NCI-H748 (cell line): ENCODE measurements around the gene PRSS53.

Source experiments
- DNase-seq: peaks from one replicate; lab custom pipeline; 2025; ENCODE audit not compliant: unreplicated experiment; lab: John Stamatoyannopoulos, UW

PRSS53 gene

DNA sequence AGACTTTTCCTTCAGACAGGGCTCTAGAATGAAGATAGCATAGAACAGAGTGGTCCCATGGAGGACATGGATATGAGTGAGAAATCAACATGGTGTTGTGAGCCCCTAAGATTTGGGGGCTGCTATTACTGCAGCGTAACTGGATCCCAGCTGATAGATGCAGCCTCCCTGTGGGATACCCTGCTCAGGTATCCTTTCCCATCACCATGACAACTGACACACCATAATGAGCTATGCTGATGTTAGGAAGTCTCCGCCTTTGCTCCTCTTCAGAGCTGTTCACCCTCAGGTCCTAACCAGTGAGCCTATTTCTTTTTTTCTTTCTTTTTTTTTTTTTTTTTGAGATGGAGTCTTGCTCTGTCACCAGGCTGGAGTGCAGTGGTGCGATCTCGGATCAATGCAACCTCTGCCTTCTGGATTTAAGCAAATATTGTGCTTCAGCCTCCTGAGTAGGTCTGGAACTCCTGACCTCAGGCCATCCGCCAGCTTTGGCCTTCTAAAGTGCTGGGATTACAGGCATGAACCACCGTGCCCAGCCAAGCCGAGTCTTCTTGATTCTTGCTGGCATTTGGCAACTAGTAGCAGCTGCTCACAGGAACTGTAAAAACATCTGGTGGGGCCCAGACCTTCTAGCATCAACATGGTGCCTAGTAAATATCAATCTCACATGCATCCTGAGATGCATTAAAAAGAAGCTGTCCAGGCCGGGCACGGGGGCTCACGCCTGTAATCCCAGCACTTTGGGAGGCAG is 38.3 kb downstream of the PRSS53 start:
- DNase-seq: peak; percentile 14

DNA sequence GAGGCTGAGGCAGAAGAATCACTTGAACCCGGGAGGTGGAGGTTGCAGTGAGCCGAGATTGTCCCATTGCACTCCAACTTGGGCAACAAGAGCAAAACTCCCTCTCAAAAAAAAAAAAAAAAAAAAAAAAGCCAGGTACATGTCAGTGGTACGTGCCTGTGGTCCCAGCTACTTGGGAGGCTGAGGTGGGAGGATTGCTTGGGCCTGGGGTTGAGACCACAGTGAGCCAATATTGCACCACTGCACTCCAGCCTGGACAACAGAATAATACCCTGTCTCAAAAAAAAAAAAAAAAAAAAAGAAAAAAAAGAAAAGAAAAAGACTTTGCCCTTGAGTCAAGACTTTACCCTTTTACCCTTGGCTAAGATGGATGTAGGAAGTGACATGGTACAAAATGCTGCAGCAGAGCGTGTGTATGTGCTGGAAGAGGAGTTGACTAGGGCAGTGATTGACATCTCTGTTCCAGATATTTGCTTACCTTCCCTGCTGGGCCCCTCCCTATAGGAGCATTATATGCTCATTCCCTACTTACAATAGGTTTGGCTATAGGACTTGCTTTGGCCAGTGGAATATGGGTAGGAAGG is 44.8 kb downstream of the PRSS53 start:
- no peak for DNase-seq

DNA sequence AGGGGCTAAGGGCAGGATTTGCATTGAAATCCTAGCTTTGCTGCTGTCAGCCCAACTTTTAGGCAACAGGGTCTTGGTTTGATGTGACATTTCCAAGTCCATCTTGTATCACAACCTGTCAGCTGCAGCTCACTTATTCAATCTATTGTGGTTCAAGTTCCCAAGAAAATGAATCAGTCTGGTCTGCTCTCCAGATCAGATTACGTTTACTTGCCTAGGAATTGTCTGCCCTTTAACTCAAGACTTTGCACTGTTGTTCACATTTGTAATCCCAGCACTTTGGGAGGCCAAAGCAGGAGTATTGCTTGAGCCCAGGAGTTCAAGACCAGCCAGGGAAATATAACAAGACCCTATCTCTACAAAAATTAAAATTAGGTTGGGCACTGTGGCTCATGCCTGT is 45.4 kb downstream of the PRSS53 start:
- no peak for DNase-seq

DNA sequence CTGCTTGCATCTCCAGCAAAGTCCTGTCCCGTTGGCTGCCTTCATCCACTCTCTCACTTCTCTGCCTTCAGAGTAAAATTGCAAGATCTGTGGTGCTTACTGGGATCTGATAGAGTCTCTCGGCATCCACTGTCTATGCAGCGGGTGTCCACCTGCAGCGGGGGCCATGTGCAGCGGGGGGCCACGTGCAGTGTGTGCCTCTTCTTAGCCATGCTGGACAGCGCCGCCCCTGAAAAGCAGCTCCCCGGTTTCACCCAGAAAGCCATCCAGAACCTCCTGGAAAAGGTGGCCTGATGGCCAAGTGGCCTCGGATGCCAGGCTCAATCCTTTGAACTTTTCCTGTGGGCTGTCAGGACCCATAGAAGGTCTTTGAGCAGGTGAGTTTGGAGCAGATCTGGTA is 45.9 kb downstream of the PRSS53 start:
- no peak for DNase-seq

DNA sequence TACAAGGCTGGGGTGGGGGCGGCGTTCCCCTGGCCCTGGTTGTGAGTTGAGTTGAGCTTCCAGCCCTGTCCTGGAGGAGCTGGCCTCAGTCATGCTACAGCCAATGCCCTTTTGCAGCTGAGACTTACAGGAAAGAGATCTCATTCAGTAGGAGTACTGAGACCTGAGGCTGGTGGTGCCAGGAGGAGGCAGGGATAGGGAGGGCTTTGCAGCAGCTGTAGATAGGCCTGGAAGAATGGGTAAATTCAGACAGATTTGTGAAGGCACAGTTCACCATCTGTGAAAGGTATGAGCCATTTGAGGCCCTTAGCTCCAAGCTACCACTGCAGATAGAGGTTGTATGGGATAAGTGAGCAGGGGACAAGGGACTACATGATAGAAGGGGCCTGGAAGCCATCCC is 49.8 kb downstream of the PRSS53 start:
- DNase-seq: no peak

DNA sequence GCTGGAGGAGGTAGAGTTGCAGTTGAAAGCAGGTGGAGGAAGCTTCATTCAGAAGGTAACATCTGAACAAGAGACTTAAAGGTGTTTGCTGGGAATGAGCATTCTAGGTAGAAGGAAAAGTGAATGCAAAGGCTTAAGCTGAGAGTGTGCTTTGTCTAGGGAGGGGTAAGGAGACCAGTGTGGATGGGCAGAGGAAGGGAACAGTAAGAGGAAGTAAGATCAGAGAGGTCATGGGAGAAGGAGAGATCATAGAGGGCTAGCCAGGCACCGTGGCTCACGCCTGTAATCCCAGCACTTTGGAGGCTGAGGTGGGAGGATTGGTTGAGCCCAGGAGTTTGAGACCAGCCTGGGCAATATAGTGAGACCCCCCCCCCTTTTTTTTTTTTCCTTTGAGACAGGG is 52.1 kb downstream of the PRSS53 start:
- no peak for DNase-seq

DNA sequence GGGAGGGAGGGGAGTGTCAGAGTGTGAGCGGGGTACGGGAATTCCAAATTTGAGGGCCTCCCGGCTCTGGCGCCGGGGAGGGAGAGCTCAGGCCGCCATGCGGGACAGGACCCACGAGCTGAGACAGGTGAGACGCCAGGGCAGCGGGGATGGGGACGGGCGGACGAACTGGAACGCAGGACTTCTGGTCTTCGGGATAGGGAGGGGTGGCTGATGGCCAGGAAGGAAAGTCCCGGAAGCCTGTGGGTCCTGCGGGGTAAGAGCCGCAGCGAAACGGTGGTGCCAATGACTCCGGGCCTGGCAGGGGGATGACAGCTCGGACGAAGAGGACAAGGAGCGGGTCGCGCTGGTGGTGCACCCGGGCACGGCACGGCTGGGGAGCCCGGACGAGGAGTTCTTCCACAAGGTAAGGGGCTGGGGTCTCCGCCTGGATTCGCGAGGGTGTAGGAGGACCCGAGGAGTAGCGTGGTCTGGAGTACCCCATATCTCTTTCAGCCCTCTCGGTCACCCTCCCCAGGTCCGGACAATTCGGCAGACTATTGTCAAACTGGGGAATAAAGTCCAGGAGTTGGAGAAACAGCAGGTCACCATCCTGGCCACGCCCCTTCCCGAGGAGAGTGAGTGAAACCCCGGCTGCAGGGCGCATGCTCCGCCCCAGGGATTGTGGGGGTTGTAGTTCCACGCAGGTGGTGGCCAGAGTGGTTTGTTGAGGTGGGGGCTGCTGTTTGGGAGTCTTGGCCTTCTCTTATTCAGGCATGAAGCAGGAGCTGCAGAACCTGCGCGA is 54.8 kb downstream of the PRSS53 start:
- peak; percentile 67 for DNase-seq
